Measurements from ENCODE around the gene ARL17A. TPM values are rescaled to one million over a fixed set of nuclear protein-coding genes. Genes with fewer than 3 reads are reported as not detected.
"Not testable (repeated sequence)": the region's sequence is repeated elsewhere in the genome, so short reads cannot be mapped to it uniquely, and the experiment has no call there.

The ARL17A gene
- total RNA-seq, 3 donors from 2014 or later = 9.3 to 20.6 (median 12.7) TPM

GRCh38 chr17:46492021-46492420, 87.5 kb downstream of the ARL17A start:
- H3K27ac ChIP-seq; H3K4me3 ChIP-seq; H3K27me3 ChIP-seq; H3K36me3 ChIP-seq; DNase-seq (ENCODE audit: low spot score in 2 of 2); intact Hi-C loops (cut with DNase I; ENCODE audit: low total_unique reads); H3K9me3 ChIP-seq; H3K4me1 ChIP-seq: not testable (repeated sequence)

GRCh38 chr17:46481310-46481709, 98.2 kb downstream of the ARL17A start:
- H3K27me3 ChIP-seq; H3K36me3 ChIP-seq; H3K9me3 ChIP-seq; H3K4me3 ChIP-seq; DNase-seq (ENCODE audit: low spot score in 2 of 2); intact Hi-C loops (cut with DNase I; ENCODE audit: low total_unique reads); H3K4me1 ChIP-seq; H3K27ac ChIP-seq: not testable (repeated sequence)

GRCh38 chr17:46478823-46479222, 100.7 kb downstream of the ARL17A start:
- H3K9me3 ChIP-seq; H3K36me3 ChIP-seq; H3K27ac ChIP-seq; H3K4me3 ChIP-seq; intact Hi-C loops (cut with DNase I; ENCODE audit: low total_unique reads); H3K27me3 ChIP-seq; DNase-seq (ENCODE audit: low spot score in 2 of 2); H3K4me1 ChIP-seq: not testable (repeated sequence)

- intact Hi-C loops (cut with DNase I; ENCODE audit: low total_unique reads); H3K36me3 ChIP-seq; H3K4me1 ChIP-seq; DNase-seq (ENCODE audit: low spot score in 2 of 2); H3K9me3 ChIP-seq; H3K27me3 ChIP-seq; H3K4me3 ChIP-seq; H3K27ac ChIP-seq: not testable (repeated sequence)
Observed at GRCh38 chr17:46475583-46475982, 103.9 kb downstream of the ARL17A start.

- intact Hi-C loops (cut with DNase I; ENCODE audit: low total_unique reads); DNase-seq (ENCODE audit: low spot score in 2 of 2); H3K36me3 ChIP-seq; H3K27ac ChIP-seq; H3K27me3 ChIP-seq; H3K4me1 ChIP-seq; H3K9me3 ChIP-seq; H3K4me3 ChIP-seq: not testable (repeated sequence)
Observed at GRCh38 chr17:46474489-46474888, 105.0 kb downstream of the ARL17A start.

GRCh38 chr17:46467618-46468017, 111.9 kb downstream of the ARL17A start:
- H3K9me3 ChIP-seq; H3K27me3 ChIP-seq; H3K4me3 ChIP-seq; H3K27ac ChIP-seq; H3K4me1 ChIP-seq; H3K36me3 ChIP-seq; intact Hi-C loops (cut with DNase I; ENCODE audit: low total_unique reads); DNase-seq (ENCODE audit: low spot score in 2 of 2): not testable (repeated sequence)

Other genes with a start within 250 kb of the ARL17A start
- 10 to 100 TPM in 1 of 3 donors, 1 to 10 TPM in 2; 8.2 to 11.8 (median 9.8) TPM for gene ARL17B, start 217.9 kb downstream of the ARL17A start, total RNA-seq
- gene LRRC37A2, start 67.2 kb downstream of the ARL17A start, total RNA-seq = 10 to 100 TPM in 2 of 3 donors, 1 to 10 TPM in 1; 9.6 to 28.7 (median 23.6) TPM
- gene NSF, start 11.0 kb upstream of the ARL17A start, total RNA-seq = 10 to 100 TPM; 22.1 to 38.1 (median 38.0) TPM
- gene WNT3, start 239.0 kb upstream of the ARL17A start, total RNA-seq = 1 to 10 TPM in 2 of 3 donors, under 1 TPM in 1; 0.48 to 2.9 (median 1.6) TPM

Data from breast epithelium (tissue), 4 donors.